Measurements from ENCODE around the gene ROPN1L.

- no peak for TF ChIP-seq CTCF (IDR thresholded peaks at IDR 0.05; ENCODE audit: insufficient read depth, low read length, poor library complexity, severe bottlenecking)
- no peak for TF ChIP-seq EZH2phosphoT487 (conservative IDR thresholded peaks at IDR 0.05; ENCODE audit: low read length)
These were observed 35.0 kb upstream of the ROPN1L start for GRCh38 chr5:10406651-10407050.
